H9 (cell line): ENCODE measurements around the gene SRSF2. TPM values are rescaled to one million over a fixed set of nuclear protein-coding genes. Genes with fewer than 3 reads are reported as not detected.

Source experiments
- DNase-seq: peaks from one replicate; pipeline ENCODE4 v3.0.0-alpha.2; 2017
- H2AFZ ChIP-seq: one replicate; pipeline ENCODE4 v1.6.1; 2013; ENCODE audit warnings: mild to moderate bottlenecking, low read length, control low read depth, moderate library complexity
- H2AK5ac ChIP-seq: 2 replicates; pipeline ENCODE4 v1.6.1; 2013; ENCODE audit warnings: low read length, control low read depth, mixed read lengths; ENCODE audit not compliant: insufficient read length
- H2BK120ac ChIP-seq: one replicate; pipeline ENCODE4 v1.6.1; 2013; ENCODE audit warnings: low read depth, mild to moderate bottlenecking, low read length, control low read depth, inconsistent platforms; ENCODE audit not compliant: poor library complexity, severe bottlenecking
- H2BK12ac ChIP-seq: 2 replicates; pipeline ENCODE4 v1.6.1; 2013; ENCODE audit warnings: low read length, control low read depth, mixed read lengths, low read depth; ENCODE audit not compliant: insufficient read length
- H2BK15ac ChIP-seq: 2 replicates; pipeline ENCODE4 v1.6.1; 2013; ENCODE audit warnings: low read depth, low read length, control low read depth
- H2BK20ac ChIP-seq: one replicate; pipeline ENCODE4 v1.6.1; 2013; ENCODE audit warnings: low read depth, mild to moderate bottlenecking, low read length, control low read depth, inconsistent platforms; ENCODE audit not compliant: poor library complexity, severe bottlenecking
- H2BK5ac ChIP-seq: 2 replicates; pipeline ENCODE4 v1.6.1; 2013; ENCODE audit warnings: low read length, control low read depth, mixed read lengths; ENCODE audit not compliant: insufficient read length
- H3K14ac ChIP-seq: 2 replicates; pipeline ENCODE4 v1.6.1; 2013; ENCODE audit warnings: low read length, control low read depth; ENCODE audit not compliant: insufficient read depth
- H3K18ac ChIP-seq: 2 replicates; pipeline ENCODE4 v1.6.1; 2013; ENCODE audit warnings: low read depth, mild to moderate bottlenecking, mixed read lengths, low read length, control low read depth; ENCODE audit not compliant: insufficient read length
- H3K23ac ChIP-seq: 2 replicates; pipeline ENCODE4 v1.6.1; 2013; ENCODE audit warnings: low read length, control low read depth, mixed read lengths, low read depth; ENCODE audit not compliant: insufficient read length
- H3K23me2 ChIP-seq: 2 replicates; pipeline ENCODE4 v1.6.1; 2013; ENCODE audit warnings: low read depth, mild to moderate bottlenecking, mixed read lengths, low read length, control low read depth; ENCODE audit not compliant: insufficient read length, poor library complexity, severe bottlenecking
- H3K27ac ChIP-seq: 2 replicates; pipeline ENCODE4 v1.5.1; 2013; ENCODE audit warnings: low read length, control low read depth, mixed read lengths, low read depth; ENCODE audit not compliant: insufficient read length
- H3K27me3 ChIP-seq: 2 replicates; pipeline ENCODE4 v1.6.1; 2013; ENCODE audit warnings: low read length, control low read depth, inconsistent platforms; ENCODE audit not compliant: insufficient read depth
- H3K4ac ChIP-seq: 2 replicates; pipeline ENCODE4 v1.6.1; 2013; ENCODE audit warnings: low read depth, mild to moderate bottlenecking, control low read depth, inconsistent platforms, low read length, moderate library complexity
- H3K4me1 ChIP-seq: 2 replicates; pipeline ENCODE4 v1.6.1; 2013; ENCODE audit warnings: low read length, control low read depth, inconsistent platforms; ENCODE audit not compliant: insufficient read depth
- H3K4me2 ChIP-seq: 2 replicates; pipeline ENCODE4 v1.6.1; 2013; ENCODE audit warnings: low read length, control low read depth, mixed read lengths; ENCODE audit not compliant: insufficient read length, insufficient read depth
- H3K56ac ChIP-seq: 2 replicates; pipeline ENCODE4 v1.6.1; 2013; ENCODE audit warnings: low read depth, mild to moderate bottlenecking, mixed read lengths, low read length, control low read depth; ENCODE audit not compliant: insufficient read length
- H3K79me1 ChIP-seq: 2 replicates; pipeline ENCODE4 v1.6.1; 2013; ENCODE audit warnings: low read depth, mild to moderate bottlenecking, moderate library complexity, low read length, control low read depth, inconsistent platforms; ENCODE audit not compliant: insufficient read depth, poor library complexity, severe bottlenecking
- H3K79me2 ChIP-seq: 2 replicates; pipeline ENCODE4 v1.6.1; 2013; ENCODE audit warnings: low read length, control low read depth, inconsistent platforms; ENCODE audit not compliant: insufficient read depth
- H3K9ac ChIP-seq: 2 replicates; pipeline ENCODE4 v1.6.1; 2013; ENCODE audit warnings: low read length, control low read depth, mixed read lengths; ENCODE audit not compliant: insufficient read length; ENCODE audit errors: extremely low read depth
- H3K9me3 ChIP-seq: one replicate; pipeline ENCODE4 v1.6.1; 2013; ENCODE audit warnings: low read depth, low read length, inconsistent platforms; ENCODE audit not compliant: control insufficient read depth
- H3T11ph ChIP-seq: one replicate; pipeline ENCODE4 v1.6.1; 2013; ENCODE audit warnings: mild to moderate bottlenecking, low read length, control low read depth, inconsistent platforms
- H4K20me1 ChIP-seq: one replicate; pipeline ENCODE4 v1.6.1; 2013; ENCODE audit not compliant: control insufficient read depth, insufficient read length, insufficient read depth
- H4K5ac ChIP-seq: 2 replicates; pipeline ENCODE4 v1.6.1; 2013; ENCODE audit warnings: low read depth, mild to moderate bottlenecking, mixed read lengths, low read length, control low read depth; ENCODE audit not compliant: insufficient read length
- H4K8ac ChIP-seq: replicated peaks from 2 replicates; pipeline ENCODE4 v1.6.1; 2013; ENCODE audit warnings: low read length, control low read depth, mixed read lengths, low read depth; ENCODE audit not compliant: insufficient read length
- H4K91ac ChIP-seq: 2 replicates; pipeline ENCODE4 v1.6.1; 2013; ENCODE audit warnings: low read depth, mild to moderate bottlenecking, moderate library complexity, mixed read lengths, low read length, control low read depth; ENCODE audit not compliant: insufficient read length
- H3K27ac Mint-ChIP-seq, 3 experiments: 2 replicates in 2 of 3; 3 replicates in 1 of 3; pipeline ENCODE4 v1.8.0; 2020 to 2021; ENCODE audit warnings: mixed read lengths in 3 of 3, mild to moderate bottlenecking in 1 of 3, moderate library complexity in 1 of 3
- H3K27me3 Mint-ChIP-seq: 2 replicates; pipeline ENCODE4 v1.8.0; 2021; ENCODE audit warnings: low read depth, mild to moderate bottlenecking, moderate library complexity, mixed read lengths
- H3K36me3 Mint-ChIP-seq, 3 experiments: 2 replicates in 2 of 3; 3 replicates in 1 of 3; pipeline ENCODE4 v1.8.0; 2020 to 2021; ENCODE audit warnings: low read depth in 3 of 3, mixed read lengths in 3 of 3; ENCODE audit not compliant: insufficient read depth in 1 of 3
- H3K4me1 Mint-ChIP-seq, 2 experiments: 2 replicates each; pipeline ENCODE4 v1.8.0; 2020; ENCODE audit warnings: mixed read lengths in 2 of 2
- H3K4me3 Mint-ChIP-seq, 2 experiments: 2 replicates in 1 of 2; 3 replicates in 1 of 2; pipeline ENCODE4 v1.8.0; 2020 to 2021; ENCODE audit warnings: mild to moderate bottlenecking in 2 of 2, mixed read lengths in 2 of 2, moderate library complexity in 1 of 2
- H3K9me3 Mint-ChIP-seq, 2 experiments: 2 replicates in 1 of 2; 3 replicates in 1 of 2; pipeline ENCODE4 v1.8.0; 2020; ENCODE audit warnings: mild to moderate bottlenecking in 2 of 2, mixed read lengths in 2 of 2, moderate library complexity in 1 of 2
- CTCF ChIP-seq: fragments of 200-600 bp; sonication (generic); conservative IDR thresholded peaks from 3 replicates; pipeline ENCODE4 v1.8.0; 2021; ENCODE audit warnings: antibody characterized with exemption, mild to moderate bottlenecking
- WGBS: extraction: QIAGEN DNeasy Blood & Tissue Kit; methylation state at CpG from one replicate; pipeline ENCODE4 v1.1.7; 2013; ENCODE audit warnings: missing lambda C conversion rate, low lambda C conversion rate, mixed read lengths; ENCODE audit not compliant: insufficient read length; ENCODE audit errors: extremely low coverage; 5-methylcytosine and 5-hydroxymethylcytosine counted together
- total RNA-seq: library from RNA; stranded (reverse); gene quantifications from 2 replicates; pipeline ENCODE4 v1.2.1, GENCODE V29; 2021

Gene SRSF2
- total RNA-seq, 1 experiment from 2014 or later = 578 TPM

DNA sequence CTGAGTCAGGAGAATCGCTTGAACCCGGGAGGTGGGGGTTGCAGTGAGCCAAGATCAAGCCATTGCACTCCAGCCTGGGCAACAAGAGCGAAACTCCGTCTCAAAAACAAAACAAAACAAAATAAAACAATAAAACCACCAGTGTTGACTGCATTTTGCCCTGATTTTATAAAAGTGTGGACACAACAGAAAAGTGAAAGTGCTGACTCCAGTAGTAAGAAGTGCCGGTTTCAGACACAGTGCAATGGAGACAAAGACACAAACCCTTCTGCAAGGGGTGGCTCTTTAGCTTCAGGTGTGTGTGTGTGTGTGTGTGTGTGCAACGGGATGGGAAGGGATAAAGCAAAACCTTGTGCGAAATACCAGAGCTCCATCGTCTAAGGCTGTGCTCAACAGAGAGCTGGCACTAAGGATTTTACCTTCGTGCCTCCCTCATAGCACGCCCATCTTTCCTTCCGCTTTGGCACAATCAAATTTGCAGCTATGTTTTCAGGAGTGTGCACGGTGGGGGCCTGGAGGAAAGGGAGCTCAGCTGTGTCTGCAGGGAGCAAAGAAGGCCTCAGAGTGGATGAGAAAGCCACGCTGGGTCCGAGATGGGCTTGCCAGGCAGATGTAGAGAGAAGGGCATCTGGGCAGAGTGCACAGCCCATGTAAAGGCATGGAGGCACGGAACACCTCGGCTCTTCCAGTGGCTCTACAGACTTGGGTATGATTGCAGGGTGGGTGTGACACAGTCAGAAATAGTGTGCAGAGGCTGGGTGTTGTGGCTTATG, 41.9 kb downstream of the SRSF2 start:
- DNase-seq = no peak
- Histone ChIP-seq H4K91ac (no peak overlapping the region), H2AK5ac (no peak overlapping the region), H2BK12ac (no peak overlapping the region), H3K27ac (no peak overlapping the region), H3K79me1 (no peaks in the 10 kb centered on the region), H3K79me2 (no peaks in the 10 kb centered on the region), H4K5ac (no peak overlapping the region), H3K23me2 (peaks cover 3% of the 10 kb centered on the region), H3K9ac (no peak overlapping the region), H3K9me3 (no peaks in the 10 kb centered on the region), H2BK20ac (no peak overlapping the region), H3K23ac (no peak overlapping the region), H3K27me3 (no peaks in the 10 kb centered on the region), H3T11ph (no peak overlapping the region), H3K56ac (no peak overlapping the region), H3K4me1 (no peaks in the 10 kb centered on the region), H2BK15ac (no peak overlapping the region), H4K8ac (peak overlapping the region; percentile 27), H2BK120ac (no peak overlapping the region), H3K4ac (no peak overlapping the region), H3K18ac (no peak overlapping the region), H4K20me1 (no peaks in the 10 kb centered on the region), H3K14ac (no peak overlapping the region), H2AFZ (no peak overlapping the region), H3K4me2 (no peak overlapping the region), H2BK5ac (no peak overlapping the region)
- Mint-ChIP-seq H3K27ac (peak overlapping the region in 2 of 3 experiments; percentile 64 to 84; a peak in 3 of 7 replicates), H3K9me3 (no peaks in the 10 kb centered on the region), H3K4me3 (no peak overlapping the region), H3K27me3 (peaks cover 2% of the 10 kb centered on the region), H3K36me3 (no peaks in the 10 kb centered on the region), H3K4me1 (peaks cover 15 to 41% of the 10 kb centered on the region in 2 experiments)
- no peak for TF ChIP-seq CTCF
- no CpG with 5 or more reads among the region's 16 CpGs for WGBS
